HG03442 (cell line): Measurements from ENCODE around the gene CMTM1.

Experiments used
- ATAC-seq: cut with Tn5 transposase; IDR thresholded peaks from one replicate; pipeline ENCODE4 v1.9.1; 2021; ENCODE audit warnings: mild to moderate bottlenecking, moderate library complexity; ENCODE audit not compliant: unreplicated experiment

CMTM1 gene, protein sequence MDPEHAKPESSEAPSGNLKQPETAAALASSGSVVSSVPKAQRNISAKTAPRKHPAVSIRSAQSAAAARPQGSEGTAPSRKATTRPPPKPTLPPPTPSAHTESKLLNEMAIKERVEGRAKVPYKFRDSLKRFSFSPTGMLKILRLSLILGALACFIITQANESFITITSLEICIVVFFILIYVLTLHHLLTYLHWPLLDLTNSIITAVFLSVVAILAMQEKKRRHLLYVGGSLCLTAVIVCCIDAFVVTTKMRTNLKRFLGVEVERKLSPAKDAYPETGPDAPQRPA

GRCh38 chr16:66566051-66566901, at the start of gene CMTM1:
Gene CMTM1 (plus strand): TSS chr16:66566439. CDS start chr16:66566514, 75 bp downstream.
- ATAC-seq: no peak

DNA sequence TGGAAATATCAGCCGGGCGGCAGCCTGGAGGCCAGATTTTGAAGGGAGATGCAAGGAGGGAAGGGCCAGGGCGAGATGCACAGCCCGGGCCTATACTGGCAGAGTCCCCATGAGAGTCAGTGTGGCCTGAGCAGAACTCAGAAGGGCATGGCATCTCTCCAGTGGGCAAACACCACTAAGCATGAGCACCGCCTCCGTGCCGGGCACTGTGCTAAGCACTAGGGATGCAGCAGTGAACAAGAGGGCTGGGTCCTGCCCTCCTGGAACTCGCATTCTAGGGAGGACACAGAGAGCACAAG, 49.8 kb upstream of the CMTM1 start:
- ATAC-seq: peak; percentile 5

GRCh38 chr16:66516808-66517585, 49.2 kb upstream of the CMTM1 start:
- ATAC-seq: peak; percentile 97

- ATAC-seq: no peak
Observed at GRCh38 chr16:66517586-66518263, 48.5 kb upstream of the CMTM1 start.

GRCh38 chr16:66519482-66520373, 46.5 kb upstream of the CMTM1 start:
- no peak for ATAC-seq

- ATAC-seq: no peak
Observed at GRCh38 chr16:66520406-66521170, 45.7 kb upstream of the CMTM1 start.

- no peak for ATAC-seq
Observed at GRCh38 chr16:66521252-66521713, 45.0 kb upstream of the CMTM1 start.

DNA sequence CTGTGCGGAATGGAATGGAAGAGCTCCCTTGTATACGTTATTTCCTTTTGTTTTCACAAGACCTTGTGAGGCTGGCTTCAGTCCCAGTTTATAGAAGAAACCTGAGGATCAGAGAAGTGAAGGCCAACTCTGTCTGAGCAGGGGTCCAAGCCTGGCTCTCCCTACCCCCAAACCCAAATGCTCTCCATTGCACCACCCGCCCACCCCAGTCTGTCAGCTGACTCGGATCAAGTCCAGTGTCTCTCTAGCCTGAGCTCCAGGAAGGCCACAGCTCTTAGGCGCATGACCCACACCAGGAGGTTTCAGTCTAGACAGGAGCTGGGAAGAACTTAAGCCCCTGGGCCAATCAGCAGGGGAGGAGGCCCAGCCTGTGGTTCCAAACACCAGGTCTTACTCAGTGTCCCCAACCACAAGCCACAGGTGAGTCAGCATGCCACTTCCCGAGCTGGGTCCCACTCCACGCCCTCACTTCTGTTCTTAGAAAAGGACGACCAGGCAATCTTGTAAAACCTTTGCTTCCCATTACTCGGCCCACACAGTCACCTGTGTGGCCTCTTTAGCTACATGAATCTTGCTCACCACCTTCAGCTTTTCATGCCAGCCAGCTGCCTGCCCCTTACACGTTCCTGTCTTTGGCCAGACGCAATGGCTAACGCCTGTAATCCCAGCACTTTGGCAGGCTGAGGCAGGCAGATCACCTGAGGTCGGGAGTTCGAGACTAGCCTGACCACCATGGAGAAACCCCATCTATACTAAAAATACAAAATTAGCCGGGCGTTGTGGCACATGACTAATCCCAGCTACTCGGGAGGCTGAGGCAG, 44.1 kb upstream of the CMTM1 start:
- peak; percentile 62 for ATAC-seq

- no peak for ATAC-seq
Observed at GRCh38 chr16:66522816-66523590, 43.2 kb upstream of the CMTM1 start.

GRCh38 chr16:66523861-66524354, 42.3 kb upstream of the CMTM1 start:
- peak; percentile 34 for ATAC-seq

DNA sequence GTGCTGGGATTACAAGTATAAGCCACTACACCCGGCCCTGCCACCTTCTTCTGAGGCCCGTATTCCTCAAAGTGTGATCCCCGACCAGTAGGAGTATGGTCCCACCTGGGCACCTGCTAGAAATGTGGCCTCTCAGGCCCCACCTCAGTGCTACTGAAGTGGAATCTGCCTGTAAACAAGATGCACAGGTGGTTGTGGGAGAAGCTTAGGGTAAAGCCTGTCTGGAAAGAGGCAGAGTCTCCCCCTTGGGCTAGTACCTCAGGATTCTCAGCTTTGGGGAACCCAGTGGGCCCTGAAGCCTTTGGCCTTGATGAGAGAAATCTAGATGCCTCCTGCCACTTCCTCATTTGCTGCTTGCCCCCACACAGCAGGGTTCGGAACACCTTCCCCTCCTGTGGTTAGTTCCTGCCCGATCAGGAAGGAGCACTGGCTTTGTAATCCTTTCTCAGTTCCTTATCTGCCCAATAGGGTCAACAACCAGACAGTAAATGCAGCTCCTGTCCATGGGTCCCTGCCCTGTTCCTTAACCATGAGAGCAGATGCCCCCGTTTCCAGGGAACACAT, 41.6 kb upstream of the CMTM1 start:
- ATAC-seq: peak; percentile 59

- no peak for ATAC-seq
Observed at GRCh38 chr16:66525396-66526180, 40.7 kb upstream of the CMTM1 start.

DNA sequence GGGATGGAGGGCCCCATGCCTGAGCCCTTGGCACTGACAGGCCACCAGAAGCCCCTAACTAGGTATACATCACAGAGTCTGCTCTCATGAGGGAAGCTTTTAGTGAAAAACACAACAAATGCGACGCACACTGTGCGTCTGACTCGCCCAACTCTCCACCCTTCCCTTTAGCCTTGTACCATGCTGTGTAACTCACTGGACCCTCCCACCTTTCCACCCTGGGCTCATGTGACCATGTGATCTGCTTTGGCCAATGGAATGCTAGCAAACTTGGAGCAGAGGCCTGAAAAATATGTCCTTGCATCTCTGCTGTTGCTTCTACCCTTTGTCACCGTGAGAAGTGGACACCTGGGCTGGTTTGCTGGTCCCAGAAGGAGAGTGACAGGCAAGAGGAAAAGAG, 37.9 kb upstream of the CMTM1 start:
- no peak for ATAC-seq

DNA sequence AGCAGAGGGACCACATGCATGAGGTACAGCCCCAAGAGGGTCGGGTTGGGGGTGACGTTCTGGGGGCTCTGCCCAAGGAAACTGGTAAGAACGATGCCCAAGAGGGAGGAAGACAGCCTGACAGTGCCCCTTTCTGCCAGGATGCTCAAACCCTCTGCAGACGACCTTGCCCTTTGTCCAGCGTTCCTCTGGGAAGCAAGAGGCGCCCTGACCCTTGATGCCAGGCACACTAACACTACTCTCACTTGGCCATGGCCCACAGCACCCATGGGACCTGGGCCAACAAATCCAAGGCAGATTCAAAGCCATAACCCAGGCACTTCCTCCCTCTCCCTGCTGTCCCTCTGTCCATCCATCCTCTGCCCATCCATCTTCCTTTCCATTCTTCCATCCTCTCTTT, 36.8 kb upstream of the CMTM1 start:
- ATAC-seq: no peak

- no peak for ATAC-seq
Observed at GRCh38 chr16:66534376-66534799, 31.9 kb upstream of the CMTM1 start.

DNA sequence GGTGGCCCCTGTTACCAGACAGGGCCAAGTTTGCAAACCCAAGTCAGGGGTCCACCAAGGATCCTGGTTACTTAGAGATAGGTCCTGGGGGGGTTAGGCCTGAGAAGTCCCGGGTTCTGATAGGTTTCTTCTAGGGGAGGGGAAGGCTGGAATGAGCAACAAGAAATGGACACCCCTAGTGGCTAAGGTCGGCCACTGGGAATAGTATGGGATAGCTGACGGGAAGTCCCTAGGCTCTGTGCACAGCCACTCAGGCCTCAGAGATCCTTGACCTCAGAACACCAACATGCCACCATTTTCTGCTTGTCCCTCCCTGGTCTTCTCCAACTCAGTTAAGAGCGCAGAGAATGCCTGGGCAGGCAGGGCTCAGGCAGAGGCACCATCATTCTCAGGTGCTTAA, 29.7 kb upstream of the CMTM1 start:
- no peak for ATAC-seq
